GM19372 (cell line): ENCODE data around the gene CYBRD1.

Experiments used
- ATAC-seq: cut with Tn5 transposase; IDR thresholded peaks from one replicate; pipeline ENCODE4 v1.9.1; 2021; ENCODE audit warnings: mild to moderate bottlenecking, low read depth, moderate library complexity; ENCODE audit not compliant: unreplicated experiment

The CYBRD1 gene

GRCh38 chr2:171550613-171551012, 28.3 kb downstream of the CYBRD1 start:
- no peak for ATAC-seq

DNA sequence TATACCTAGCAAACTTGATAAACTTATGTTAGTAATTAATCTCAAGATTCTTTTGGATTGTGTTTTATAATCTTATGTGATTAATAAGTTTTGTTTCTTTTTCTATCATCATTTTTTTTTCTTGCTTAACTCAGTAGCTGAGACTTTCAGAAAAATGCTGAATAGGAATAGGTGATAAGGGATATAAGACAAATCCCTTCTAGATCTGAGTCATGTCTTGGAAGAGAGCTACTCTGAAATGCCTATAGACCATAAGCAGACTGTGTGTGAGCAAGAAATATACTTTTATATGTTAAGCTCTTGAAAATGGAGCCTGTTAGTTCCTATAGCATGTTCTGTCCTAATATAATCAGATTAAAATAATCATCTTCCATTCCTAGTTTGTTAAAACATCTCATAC, 29.6 kb downstream of the CYBRD1 start:
- ATAC-seq, result no peak

DNA sequence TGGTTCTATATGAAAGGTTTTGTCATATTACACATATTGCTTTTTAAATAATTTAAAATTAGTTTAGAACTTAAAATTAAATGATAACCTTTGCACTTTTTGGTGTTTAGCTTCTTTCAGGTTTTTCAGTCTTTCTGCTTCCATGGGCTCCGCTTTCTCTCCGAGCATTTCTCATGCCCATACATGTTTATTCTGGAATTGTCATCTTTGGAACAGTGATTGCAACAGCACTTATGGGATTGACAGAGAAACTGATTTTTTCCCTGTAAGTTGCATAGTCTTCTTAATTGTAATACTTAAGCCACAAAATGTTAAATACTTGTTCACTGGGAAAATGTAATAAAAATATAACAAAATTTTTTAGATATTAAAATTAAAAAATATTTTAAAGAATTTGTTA, 31.0 kb downstream of the CYBRD1 start:
- no peak for ATAC-seq

GRCh38 chr2:171553858-171554257, 31.6 kb downstream of the CYBRD1 start:
- no peak for ATAC-seq

GRCh38 chr2:171554991-171555615, 32.8 kb downstream of the CYBRD1 start:
- ATAC-seq, result no peak

GRCh38 chr2:171557363-171557762, 35.1 kb downstream of the CYBRD1 start:
- ATAC-seq, result no peak

GRCh38 chr2:171563301-171563700, 41.0 kb downstream of the CYBRD1 start:
- no peak for ATAC-seq

DNA sequence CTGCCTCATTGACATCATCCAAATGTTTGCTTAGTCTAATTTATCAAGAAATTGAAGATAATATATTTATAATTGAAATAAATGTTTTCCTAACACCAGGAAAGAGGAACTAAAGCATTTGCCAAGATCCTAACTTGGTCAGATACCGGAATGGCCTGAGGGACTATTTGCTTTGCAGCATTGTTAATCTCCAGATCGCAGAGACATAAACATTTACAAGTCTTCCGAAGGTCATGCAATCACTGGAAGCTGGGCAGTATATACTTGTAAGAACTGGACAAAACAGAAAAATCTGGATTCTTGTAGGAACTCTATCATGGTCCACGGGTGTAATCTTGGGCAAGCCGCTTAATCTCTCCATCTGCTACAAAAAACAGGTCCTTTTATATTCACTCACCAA, 42.2 kb downstream of the CYBRD1 start:
- ATAC-seq, result no peak

- ATAC-seq, result no peak
Measured at GRCh38 chr2:171566057-171566456, 43.8 kb downstream of the CYBRD1 start.

DNA sequence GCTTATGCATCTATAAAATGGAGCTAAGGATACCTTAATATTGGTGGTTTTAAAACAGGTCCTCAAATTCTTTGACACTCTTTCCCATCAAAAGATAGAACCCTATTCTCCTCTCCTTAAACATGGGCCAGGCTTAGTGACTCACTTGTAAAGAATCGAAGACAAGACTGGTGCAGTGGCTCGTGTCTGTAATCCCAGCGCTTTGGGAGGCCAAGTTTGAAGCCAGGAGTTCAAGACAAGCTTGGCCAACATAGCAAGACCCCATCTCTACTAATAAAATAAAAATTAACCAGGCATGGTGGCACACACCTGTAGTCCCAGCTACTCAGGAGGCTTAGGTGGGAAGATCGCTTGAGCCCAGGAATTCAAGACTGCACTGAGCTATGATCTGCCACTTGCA, 44.5 kb downstream of the CYBRD1 start:
- ATAC-seq, result no peak

DNA sequence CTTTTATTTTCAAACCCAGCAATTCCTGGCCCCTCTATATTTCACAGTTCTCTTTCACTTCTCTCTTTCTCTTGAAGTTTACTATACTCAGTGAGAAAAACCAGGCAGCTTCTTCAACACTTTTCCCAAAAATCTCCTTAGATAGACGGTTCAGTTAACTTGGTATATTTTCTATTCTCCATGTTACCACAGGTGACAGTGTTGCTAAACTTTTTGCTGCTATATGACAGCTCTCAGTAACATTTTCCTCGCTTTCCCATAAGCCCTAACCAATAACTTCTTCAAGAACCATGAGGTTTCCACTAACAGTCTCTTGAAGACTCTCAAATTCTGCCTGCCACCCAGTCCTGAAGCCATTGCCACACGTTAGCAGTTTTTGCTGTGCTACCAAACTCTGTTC, 45.8 kb downstream of the CYBRD1 start:
- no peak for ATAC-seq

GRCh38 chr2:171571721-171572120, 49.4 kb downstream of the CYBRD1 start:
- ATAC-seq, result no peak

DNA sequence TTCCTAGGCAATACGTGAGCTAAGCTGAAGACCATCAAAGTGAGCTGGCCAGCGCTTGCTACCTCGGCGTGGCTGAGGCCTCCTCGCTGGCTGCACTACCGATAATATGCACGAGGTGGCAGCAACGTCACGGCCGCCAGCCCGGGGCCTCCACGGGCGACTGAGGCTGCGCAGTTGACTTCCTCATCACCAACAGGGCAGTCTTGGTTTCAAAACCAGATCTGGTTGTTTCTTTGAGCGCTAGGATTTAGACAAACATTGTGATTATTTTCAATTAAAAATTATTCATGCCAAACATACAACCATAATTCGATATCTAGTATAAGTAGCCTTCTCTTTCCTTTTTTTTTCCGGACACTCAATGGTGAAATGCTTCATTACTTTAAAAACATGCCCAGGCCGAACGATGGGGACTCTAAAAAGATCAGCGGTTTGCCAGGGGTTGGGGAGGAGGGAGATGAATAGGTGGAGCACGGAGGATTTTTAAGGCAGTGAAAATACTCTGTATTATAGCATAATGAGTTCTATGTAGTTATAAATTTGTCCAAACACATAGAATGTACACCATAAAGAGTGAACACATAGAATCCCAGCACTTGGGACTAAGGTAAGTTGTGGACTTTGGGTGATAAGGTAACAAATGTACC, 52.0 kb downstream of the CYBRD1 start:
- ATAC-seq, result peak; percentile 80

GRCh38 chr2:171575606-171576005, 53.3 kb downstream of the CYBRD1 start:
- ATAC-seq, result no peak

DNA sequence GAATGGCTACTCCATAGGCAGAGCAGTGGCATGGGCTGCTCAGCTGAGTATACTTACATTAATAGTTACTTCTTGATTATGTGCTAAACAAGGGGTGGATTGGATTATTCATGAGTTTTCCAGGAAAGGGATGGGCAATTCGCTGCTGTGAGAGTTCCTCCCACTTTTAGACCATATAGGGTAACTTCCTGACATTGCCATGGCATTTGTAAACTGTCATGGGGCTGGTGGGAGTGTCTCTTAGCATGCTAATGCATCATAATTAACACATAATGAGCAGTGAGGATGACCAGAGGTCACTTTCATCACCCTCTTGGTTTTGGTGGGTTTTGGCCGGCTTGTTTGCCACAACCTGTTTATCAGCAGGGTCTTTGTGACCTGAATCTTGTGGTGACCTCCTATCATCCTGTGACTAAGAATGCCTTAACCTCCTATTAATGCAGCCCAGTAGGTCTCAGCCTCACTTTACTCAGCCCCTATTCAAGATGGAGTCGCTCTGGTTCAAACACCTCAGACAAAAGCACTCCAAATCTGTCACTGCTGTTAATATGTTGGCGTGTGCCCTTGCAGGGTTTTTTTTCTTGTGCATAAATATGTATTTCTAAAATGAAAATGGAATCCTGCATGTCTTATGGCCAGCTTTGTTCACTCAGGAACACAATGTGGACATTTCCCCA, 56.0 kb downstream of the CYBRD1 start:
- no peak for ATAC-seq

- no peak for ATAC-seq
Measured at GRCh38 chr2:171579481-171579880, 57.2 kb downstream of the CYBRD1 start.

- no peak for ATAC-seq
Measured at GRCh38 chr2:171583566-171583965, 61.3 kb downstream of the CYBRD1 start.

DNA sequence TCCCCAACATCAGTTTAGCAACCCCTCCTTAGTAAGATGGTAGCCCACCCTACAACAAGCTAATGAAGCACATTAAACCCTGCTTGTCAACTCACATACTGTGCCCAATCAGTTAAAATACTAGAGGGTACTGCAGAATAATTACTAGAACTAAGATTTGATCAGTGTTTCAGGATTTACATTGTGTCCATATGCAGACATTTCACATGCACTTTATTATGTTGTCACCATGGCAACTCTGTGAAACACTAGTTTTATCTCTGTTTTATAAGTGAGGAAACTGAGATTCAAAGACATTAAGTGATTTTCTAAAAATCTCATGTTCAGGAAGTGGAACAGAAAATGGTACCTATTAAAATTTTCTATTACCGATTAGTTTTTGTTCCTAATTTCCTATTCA, 61.7 kb downstream of the CYBRD1 start:
- no peak for ATAC-seq

- no peak for ATAC-seq
Measured at GRCh38 chr2:171587132-171587531, 64.9 kb downstream of the CYBRD1 start.

GRCh38 chr2:171587567-171587966, 65.3 kb downstream of the CYBRD1 start:
- ATAC-seq, result no peak

GRCh38 chr2:171590116-171590515, 67.8 kb downstream of the CYBRD1 start:
- no peak for ATAC-seq

DNA sequence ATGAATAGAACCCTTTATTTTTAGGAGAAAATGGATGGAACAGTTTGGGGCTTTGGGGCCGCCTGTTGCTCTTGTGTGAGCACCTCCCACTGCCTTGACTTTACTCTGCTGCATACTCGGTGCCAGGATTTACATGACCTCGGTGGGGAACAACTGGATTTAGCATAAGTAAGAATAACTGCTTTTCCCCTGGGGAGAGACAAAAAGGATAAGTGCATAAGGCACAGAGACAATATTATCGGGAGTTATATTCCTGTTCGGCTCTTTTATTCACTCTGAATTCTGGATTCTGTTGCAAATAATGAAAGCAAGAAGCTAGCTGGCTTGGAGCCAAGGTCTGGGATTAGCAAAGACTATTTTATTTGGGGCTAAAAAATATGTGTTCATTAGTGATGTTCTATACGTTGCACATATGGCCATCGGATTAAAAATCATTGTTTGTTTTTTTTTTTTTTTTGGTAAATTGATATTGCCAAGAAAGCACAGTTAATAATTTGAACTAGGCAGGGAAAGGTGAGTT, 69.8 kb downstream of the CYBRD1 start:
- ATAC-seq, result no peak
